ENCODE measurements around the gene PACS1. TPM values are rescaled to one million over a fixed set of nuclear protein-coding genes. Genes with fewer than 3 reads are reported as not detected.
"Not testable (repeated sequence)": the region's sequence is repeated elsewhere in the genome, so short reads cannot be mapped to it uniquely, and the experiment has no call there.

PACS1 gene
- total RNA-seq, 2 experiments from 2014 or later = 179 to 183 TPM

DNA sequence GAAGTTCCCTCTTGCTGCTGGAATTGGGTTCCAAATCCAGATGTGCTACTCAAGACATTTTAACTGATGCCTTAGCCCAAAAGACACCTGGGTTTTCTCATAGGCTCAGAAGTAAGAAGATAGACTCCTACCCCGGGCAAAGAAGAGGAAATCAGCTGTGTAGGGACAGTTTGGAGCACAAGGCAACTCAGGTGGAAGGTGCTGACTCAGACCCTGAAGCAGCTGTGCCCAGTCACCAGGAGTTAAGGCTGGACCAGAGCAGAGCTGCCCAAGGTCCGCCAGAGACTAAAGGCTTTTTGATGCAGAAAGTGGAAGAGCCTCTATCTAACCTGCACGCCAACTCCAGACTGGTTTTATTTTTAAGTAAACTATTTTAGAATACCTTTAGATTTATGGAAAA lies 177.7 kb downstream of the PACS1 start:
- intact Hi-C loops (cut with DNase I, micrococcal nuclease) = no loop called here
- H3K4me1 ChIP-seq (ENCODE audit: insufficient read depth, low read length) = no peaks in the 10 kb centered on the region
- H3K4me3 ChIP-seq (ENCODE audit: low read length) = no peak overlapping the region
- Mint-ChIP-seq H3K4me3 (no peak overlapping the region), H3K27ac (peak overlapping the region; percentile 5), H3K4me1 (ENCODE audit: low read depth) (peaks cover 6% of the 10 kb centered on the region), H3K27me3 (no peaks in the 10 kb centered on the region), H3K9me3 (no peaks in the 10 kb centered on the region), H3K36me3 (ENCODE audit: low read depth) (peaks cover 59% of the 10 kb centered on the region)
- H3K9me3 ChIP-seq (ENCODE audit: control insufficient read depth in 1 of 2, insufficient read depth in 1 of 2, low read length in 2 of 2) = no peaks in the 10 kb centered on the region
- CTCF ChIA-PET = no interaction called here
- POLR2A ChIA-PET = no interaction called here
- H3K27ac ChIP-seq (ENCODE audit: low read depth in 1 of 2, low read length in 2 of 2) = no peak overlapping the region
- TF ChIP-seq, protein P1, sequence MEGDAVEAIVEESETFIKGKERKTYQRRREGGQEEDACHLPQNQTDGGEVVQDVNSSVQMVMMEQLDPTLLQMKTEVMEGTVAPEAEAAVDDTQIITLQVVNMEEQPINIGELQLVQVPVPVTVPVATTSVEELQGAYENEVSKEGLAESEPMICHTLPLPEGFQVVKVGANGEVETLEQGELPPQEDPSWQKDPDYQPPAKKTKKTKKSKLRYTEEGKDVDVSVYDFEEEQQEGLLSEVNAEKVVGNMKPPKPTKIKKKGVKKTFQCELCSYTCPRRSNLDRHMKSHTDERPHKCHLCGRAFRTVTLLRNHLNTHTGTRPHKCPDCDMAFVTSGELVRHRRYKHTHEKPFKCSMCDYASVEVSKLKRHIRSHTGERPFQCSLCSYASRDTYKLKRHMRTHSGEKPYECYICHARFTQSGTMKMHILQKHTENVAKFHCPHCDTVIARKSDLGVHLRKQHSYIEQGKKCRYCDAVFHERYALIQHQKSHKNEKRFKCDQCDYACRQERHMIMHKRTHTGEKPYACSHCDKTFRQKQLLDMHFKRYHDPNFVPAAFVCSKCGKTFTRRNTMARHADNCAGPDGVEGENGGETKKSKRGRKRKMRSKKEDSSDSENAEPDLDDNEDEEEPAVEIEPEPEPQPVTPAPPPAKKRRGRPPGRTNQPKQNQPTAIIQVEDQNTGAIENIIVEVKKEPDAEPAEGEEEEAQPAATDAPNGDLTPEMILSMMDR (IDR thresholded peaks at IDR 0.05) = no peak
- ATAC-seq (ENCODE audit: poor library complexity) = no peak
- no peaks in the 10 kb centered on the region for H3K27me3 ChIP-seq (ENCODE audit: control insufficient read depth in 1 of 2, insufficient read depth in 2 of 2, low read length in 2 of 2)
- peaks cover 46% of the 10 kb centered on the region for H3K36me3 ChIP-seq (ENCODE audit: insufficient read depth, low read length)
- no peak for DNase-seq

DNA sequence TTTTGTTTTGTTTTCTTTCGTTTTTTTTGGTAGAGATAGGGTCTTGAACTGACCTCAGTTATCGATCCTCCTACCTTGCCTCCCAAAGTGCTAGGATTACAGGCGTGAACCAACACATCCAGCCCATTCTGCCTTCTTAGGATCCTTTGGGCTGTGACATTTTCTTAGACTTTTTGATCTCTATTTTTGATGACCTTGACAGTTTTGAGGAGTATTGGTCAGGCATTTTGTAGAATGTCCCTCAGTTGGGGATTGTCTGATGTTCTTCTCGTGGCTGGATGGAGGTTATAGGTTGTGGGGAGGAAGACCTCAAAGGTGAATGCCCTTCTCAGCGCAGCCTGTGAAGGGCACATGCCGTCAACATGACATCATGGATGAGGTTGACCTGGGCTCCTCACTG lies 178.8 kb downstream of the PACS1 start:
- Histone ChIP-seq H3K9me3 (ENCODE audit: control insufficient read depth in 1 of 2, insufficient read depth in 1 of 2, low read length in 2 of 2) (no peaks in the 10 kb centered on the region), H3K4me3 (ENCODE audit: low read length) (no peak overlapping the region), H3K27ac (ENCODE audit: low read depth in 1 of 2, low read length in 2 of 2) (peak overlapping the region in 1 of 2 donors; percentile 7), H3K36me3 (ENCODE audit: insufficient read depth, low read length) (peaks cover 36% of the 10 kb centered on the region), H3K27me3 (ENCODE audit: control insufficient read depth in 1 of 2, insufficient read depth in 2 of 2, low read length in 2 of 2) (no peaks in the 10 kb centered on the region), H3K4me1 (ENCODE audit: insufficient read depth, low read length) (no peaks in the 10 kb centered on the region)
- peaks cover 52% of the 10 kb centered on the region for H3K36me3 Mint-ChIP-seq (ENCODE audit: low read depth)
- peaks cover 6% of the 10 kb centered on the region for H3K4me1 Mint-ChIP-seq (ENCODE audit: low read depth)
- H3K9me3 Mint-ChIP-seq = no peaks in the 10 kb centered on the region
- ATAC-seq (ENCODE audit: poor library complexity) (no peak), DNase-seq (no peak)
- H3K27me3 Mint-ChIP-seq = no peaks in the 10 kb centered on the region
- H3K4me3 Mint-ChIP-seq = no peak overlapping the region
- intact Hi-C loops (cut with DNase I, micrococcal nuclease) = no loop called here
- POLR2A ChIA-PET = no interaction called here
- no peak overlapping the region for H3K27ac Mint-ChIP-seq
- CTCF ChIA-PET = no interaction called here
- TF ChIP-seq, protein P1 (IDR thresholded peaks at IDR 0.05) = no peak

DNA sequence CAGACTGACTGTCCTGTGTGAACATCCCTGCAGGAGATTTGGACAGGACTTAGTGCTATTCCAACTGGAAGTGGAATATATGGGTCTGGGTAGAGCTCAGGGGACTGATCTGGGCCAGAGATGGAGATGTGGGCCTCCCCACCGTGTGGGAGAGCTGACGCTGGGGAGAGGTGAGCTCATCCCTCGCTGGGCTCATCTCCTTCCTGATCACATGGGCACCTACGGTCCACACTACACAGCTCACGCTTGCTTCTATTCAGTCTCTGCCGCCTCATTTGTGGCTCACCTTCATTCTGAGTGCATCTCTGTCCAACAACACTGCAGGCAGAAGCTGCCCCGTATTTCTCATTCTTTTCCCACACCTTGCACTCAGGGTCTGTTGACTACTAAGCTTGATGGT lies 181.7 kb downstream of the PACS1 start:
- DNase-seq = no peak
- Mint-ChIP-seq H3K36me3 (ENCODE audit: low read depth) (peaks cover 28% of the 10 kb centered on the region), H3K27me3 (no peaks in the 10 kb centered on the region), H3K4me3 (no peak overlapping the region), H3K27ac (peak overlapping the region; percentile 59), H3K9me3 (no peaks in the 10 kb centered on the region), H3K4me1 (ENCODE audit: low read depth) (peaks cover 16% of the 10 kb centered on the region)
- ChIA-PET POLR2A (interaction anchor here (0.7 kb wide), 2 partner anchors 100 to 774 kb away, joined by 3 read pairs; no protein-coding TSS in a partner anchor), CTCF (interaction anchor here (1.5 to 1.8 kb wide), 2 partner anchors 29 to 30 kb away, joined by 5 to 7 read pairs; no protein-coding TSS in a partner anchor)
- intact Hi-C loops (cut with DNase I, micrococcal nuclease) = no loop called here
- ATAC-seq (ENCODE audit: poor library complexity) = no peak
- H3K4me3 ChIP-seq (ENCODE audit: low read length) = no peak overlapping the region
- no peaks in the 10 kb centered on the region for H3K9me3 ChIP-seq (ENCODE audit: control insufficient read depth in 1 of 2, insufficient read depth in 1 of 2, low read length in 2 of 2)
- TF ChIP-seq, protein P1 (IDR thresholded peaks at IDR 0.05) = no peak
- H3K27me3 ChIP-seq (ENCODE audit: control insufficient read depth in 1 of 2, insufficient read depth in 2 of 2, low read length in 2 of 2) = no peaks in the 10 kb centered on the region
- H3K27ac ChIP-seq (ENCODE audit: low read depth in 1 of 2, low read length in 2 of 2) = no peak overlapping the region
- peaks cover 9% of the 10 kb centered on the region for H3K4me1 ChIP-seq (ENCODE audit: insufficient read depth, low read length)
- H3K36me3 ChIP-seq (ENCODE audit: insufficient read depth, low read length) = peaks cover 16% of the 10 kb centered on the region

DNA sequence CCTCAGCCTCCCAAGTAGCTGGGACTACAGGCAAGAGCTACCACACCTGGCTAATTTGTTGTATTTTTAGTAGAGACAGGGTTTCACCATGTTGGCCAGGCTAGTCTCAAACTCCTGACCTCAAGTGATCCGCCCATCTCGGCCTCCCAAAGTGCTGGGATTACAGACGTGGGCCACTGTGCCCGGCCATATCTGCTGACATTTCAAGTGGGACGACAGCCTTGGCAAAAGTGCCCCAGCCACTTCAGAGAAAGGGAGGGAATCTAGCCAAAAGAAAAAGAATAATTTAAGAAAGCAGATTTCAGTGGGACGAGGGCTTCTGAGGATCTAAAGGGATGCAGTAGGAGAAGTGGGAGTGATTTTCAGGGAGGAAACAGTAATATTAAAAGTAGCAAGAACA lies 183.0 kb downstream of the PACS1 start:
- H3K4me3 Mint-ChIP-seq; H3K9me3 Mint-ChIP-seq; H3K4me3 ChIP-seq (ENCODE audit: low read length); intact Hi-C loops (cut with DNase I, micrococcal nuclease); H3K27ac ChIP-seq (ENCODE audit: low read depth in 1 of 2, low read length in 2 of 2); ATAC-seq (ENCODE audit: poor library complexity); H3K9me3 ChIP-seq (ENCODE audit: control insufficient read depth in 1 of 2, insufficient read depth in 1 of 2, low read length in 2 of 2); DNase-seq; CTCF ChIA-PET; H3K27me3 ChIP-seq (ENCODE audit: control insufficient read depth in 1 of 2, insufficient read depth in 2 of 2, low read length in 2 of 2); POLR2A ChIA-PET; H3K27me3 Mint-ChIP-seq: not testable (repeated sequence)
- Mint-ChIP-seq H3K36me3 (ENCODE audit: low read depth) (peaks cover 28% of the 10 kb centered on the region), H3K27ac (peak overlapping the region; percentile 59), H3K4me1 (ENCODE audit: low read depth) (peaks cover 21% of the 10 kb centered on the region)
- H3K36me3 ChIP-seq (ENCODE audit: insufficient read depth, low read length) = peaks cover 13% of the 10 kb centered on the region
- H3K4me1 ChIP-seq (ENCODE audit: insufficient read depth, low read length) = peaks cover 18% of the 10 kb centered on the region

Data from CD4-positive, alpha-beta T cell (primary cell).